IPS-15b (cell line): ENCODE measurements around the gene PEX5.
"Not testable (repeated sequence)": the region's sequence is repeated elsewhere in the genome, so short reads cannot be mapped to it uniquely, and the experiment has no call there.

ENCODE experiments used
- H3K27me3 ChIP-seq: one replicate; pipeline ENCODE4 v1.6.1; 2013; ENCODE audit warnings: low read length; ENCODE audit not compliant: control insufficient read depth, insufficient read depth
- H3K36me3 ChIP-seq: one replicate; pipeline ENCODE4 v1.6.1; 2013; ENCODE audit warnings: low read length; ENCODE audit not compliant: control insufficient read depth, insufficient read depth
- H3K4me1 ChIP-seq: one replicate; pipeline ENCODE4 v1.6.1; 2013; ENCODE audit warnings: mild to moderate bottlenecking, low read length; ENCODE audit not compliant: control insufficient read depth, insufficient read depth
- H3K4me3 ChIP-seq: one replicate; pipeline ENCODE4 v1.5.1; 2013; ENCODE audit warnings: low read depth, low read length
- H3K9ac ChIP-seq: one replicate; pipeline ENCODE4 v1.6.1; 2013; ENCODE audit warnings: low read depth, mild to moderate bottlenecking, low read length
- H3K9me3 ChIP-seq: one replicate; pipeline ENCODE4 v1.6.1; 2013; ENCODE audit warnings: mild to moderate bottlenecking, low read length; ENCODE audit not compliant: control insufficient read depth, insufficient read depth

PEX5 gene

DNA sequence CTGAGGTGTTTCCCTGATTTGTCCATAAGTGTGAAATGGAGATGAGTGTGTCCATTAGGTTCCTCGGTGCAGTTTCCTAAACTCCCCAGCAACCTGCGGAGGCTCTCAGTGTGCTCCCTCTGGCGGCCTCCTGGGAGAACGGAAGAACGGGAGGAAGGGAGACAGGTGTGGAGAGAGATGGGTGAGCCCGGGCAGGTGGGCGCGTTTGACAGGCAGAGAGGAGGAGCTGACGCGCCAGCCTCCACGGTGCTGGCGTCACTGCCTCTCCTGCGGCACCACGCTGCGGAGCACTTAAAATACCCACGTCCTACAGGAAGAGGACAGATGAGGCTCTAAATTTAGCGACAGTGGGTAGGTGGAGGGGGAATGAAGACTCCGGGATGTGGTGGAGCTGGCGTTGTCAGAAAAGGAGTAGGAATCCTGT is 26.8 kb upstream of the PEX5 start:
- no peak overlapping the region for H3K9ac ChIP-seq
- H3K4me1 ChIP-seq = no peaks in the 10 kb centered on the region
- H3K9me3 ChIP-seq = peaks cover 12% of the 10 kb centered on the region
- no peaks in the 10 kb centered on the region for H3K36me3 ChIP-seq
- peak overlapping the region; percentile 48 for H3K4me3 ChIP-seq
- peaks cover 18% of the 10 kb centered on the region for H3K27me3 ChIP-seq

DNA sequence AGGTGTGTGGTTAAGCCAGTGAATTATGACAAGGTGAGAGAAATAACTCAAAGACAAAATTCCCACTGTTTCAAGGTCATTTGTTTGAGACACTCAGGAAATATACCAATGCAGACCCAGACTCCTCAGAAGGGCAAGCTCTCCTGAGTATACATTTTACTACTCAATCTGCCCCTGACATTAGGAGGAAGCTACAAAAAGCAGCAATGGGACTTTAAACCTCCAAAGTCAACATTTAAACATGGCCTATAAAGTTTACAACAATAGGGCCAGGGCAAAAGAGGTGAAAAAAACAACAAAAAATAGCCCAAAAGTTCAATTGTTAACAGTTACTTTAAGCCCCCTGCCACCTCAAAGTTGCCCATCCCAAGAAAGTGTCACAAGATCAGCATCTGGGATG is 19.5 kb upstream of the PEX5 start:
- H3K9ac ChIP-seq = no peak overlapping the region
- no peaks in the 10 kb centered on the region for H3K27me3 ChIP-seq
- no peak overlapping the region for H3K4me3 ChIP-seq
- H3K9me3 ChIP-seq = peaks cover 34% of the 10 kb centered on the region
- no peaks in the 10 kb centered on the region for H3K4me1 ChIP-seq
- no peaks in the 10 kb centered on the region for H3K36me3 ChIP-seq

GRCh38 chr12:7171854-7172253 is 17.6 kb upstream of the PEX5 start:
- no peak overlapping the region for H3K9ac ChIP-seq
- H3K4me3 ChIP-seq = no peak overlapping the region
- H3K36me3 ChIP-seq = no peaks in the 10 kb centered on the region
- H3K27me3 ChIP-seq = no peaks in the 10 kb centered on the region
- peaks cover 26% of the 10 kb centered on the region for H3K9me3 ChIP-seq
- H3K4me1 ChIP-seq = no peaks in the 10 kb centered on the region

- no peaks in the 10 kb centered on the region for H3K36me3 ChIP-seq
- no peak overlapping the region for H3K9ac ChIP-seq
- no peaks in the 10 kb centered on the region for H3K27me3 ChIP-seq
- no peak overlapping the region for H3K4me3 ChIP-seq
- H3K9me3 ChIP-seq = peaks cover 5% of the 10 kb centered on the region
- H3K4me1 ChIP-seq = no peaks in the 10 kb centered on the region
Measured at GRCh38 chr12:7175493-7175892, 14.0 kb upstream of the PEX5 start.

GRCh38 chr12:7176595-7176994 is 12.9 kb upstream of the PEX5 start:
- Histone ChIP-seq H3K4me3 (no peak overlapping the region), H3K27me3 (no peaks in the 10 kb centered on the region), H3K4me1 (no peaks in the 10 kb centered on the region), H3K9ac (no peak overlapping the region), H3K36me3 (no peaks in the 10 kb centered on the region), H3K9me3 (peaks cover 3% of the 10 kb centered on the region)

DNA sequence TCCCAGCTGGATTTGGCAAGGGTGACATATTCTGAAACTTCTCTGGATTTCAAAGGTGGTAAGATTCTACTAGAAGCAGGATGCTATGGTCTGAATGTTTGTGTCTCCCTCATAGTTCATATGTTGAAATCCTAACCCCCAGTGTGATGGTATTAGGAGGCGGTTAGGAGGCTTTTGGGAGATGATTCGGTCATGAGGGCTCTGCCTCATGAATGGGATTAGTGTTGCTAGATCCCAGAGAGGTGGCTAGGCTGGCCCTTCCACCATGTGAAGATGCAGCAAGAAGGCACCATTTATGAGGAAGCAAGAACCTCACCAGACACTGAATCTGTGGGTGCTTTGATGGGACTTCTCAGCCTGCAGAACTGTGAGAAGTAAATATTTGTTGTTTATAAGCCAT is 11.0 kb upstream of the PEX5 start:
- Histone ChIP-seq H3K9ac (no peak overlapping the region), H3K9me3 (no peaks in the 10 kb centered on the region), H3K4me3 (no peak overlapping the region), H3K4me1 (no peaks in the 10 kb centered on the region), H3K27me3 (no peaks in the 10 kb centered on the region), H3K36me3 (no peaks in the 10 kb centered on the region)

- Histone ChIP-seq H3K9ac (no peak overlapping the region), H3K36me3 (no peaks in the 10 kb centered on the region), H3K9me3 (no peaks in the 10 kb centered on the region), H3K27me3 (no peaks in the 10 kb centered on the region), H3K4me1 (no peaks in the 10 kb centered on the region), H3K4me3 (no peak overlapping the region)
Measured at GRCh38 chr12:7180685-7181084, 8.8 kb upstream of the PEX5 start.

DNA sequence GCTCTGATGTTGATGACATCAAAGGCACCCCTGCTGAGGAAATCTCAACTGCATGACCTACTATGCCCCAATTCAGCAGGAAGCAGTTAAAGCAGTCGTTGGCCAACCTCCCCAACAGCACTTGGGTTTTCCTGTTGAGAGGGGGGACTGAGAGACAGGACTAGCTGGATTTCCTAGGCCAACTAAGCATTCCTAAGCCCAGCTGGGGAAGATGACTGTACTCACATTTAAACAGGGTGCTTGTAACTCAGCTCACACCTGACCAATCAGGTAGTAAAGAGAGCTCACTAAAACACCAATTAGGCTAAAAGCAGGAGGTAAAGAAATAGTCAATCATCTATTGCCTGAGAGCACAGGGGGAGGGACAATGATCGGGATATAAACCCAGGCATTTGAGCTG is 3.4 kb upstream of the PEX5 start:
- not testable (repeated sequence) for H3K9me3 ChIP-seq, H3K4me3 ChIP-seq, H3K36me3 ChIP-seq, H3K4me1 ChIP-seq, H3K27me3 ChIP-seq, H3K9ac ChIP-seq

DNA sequence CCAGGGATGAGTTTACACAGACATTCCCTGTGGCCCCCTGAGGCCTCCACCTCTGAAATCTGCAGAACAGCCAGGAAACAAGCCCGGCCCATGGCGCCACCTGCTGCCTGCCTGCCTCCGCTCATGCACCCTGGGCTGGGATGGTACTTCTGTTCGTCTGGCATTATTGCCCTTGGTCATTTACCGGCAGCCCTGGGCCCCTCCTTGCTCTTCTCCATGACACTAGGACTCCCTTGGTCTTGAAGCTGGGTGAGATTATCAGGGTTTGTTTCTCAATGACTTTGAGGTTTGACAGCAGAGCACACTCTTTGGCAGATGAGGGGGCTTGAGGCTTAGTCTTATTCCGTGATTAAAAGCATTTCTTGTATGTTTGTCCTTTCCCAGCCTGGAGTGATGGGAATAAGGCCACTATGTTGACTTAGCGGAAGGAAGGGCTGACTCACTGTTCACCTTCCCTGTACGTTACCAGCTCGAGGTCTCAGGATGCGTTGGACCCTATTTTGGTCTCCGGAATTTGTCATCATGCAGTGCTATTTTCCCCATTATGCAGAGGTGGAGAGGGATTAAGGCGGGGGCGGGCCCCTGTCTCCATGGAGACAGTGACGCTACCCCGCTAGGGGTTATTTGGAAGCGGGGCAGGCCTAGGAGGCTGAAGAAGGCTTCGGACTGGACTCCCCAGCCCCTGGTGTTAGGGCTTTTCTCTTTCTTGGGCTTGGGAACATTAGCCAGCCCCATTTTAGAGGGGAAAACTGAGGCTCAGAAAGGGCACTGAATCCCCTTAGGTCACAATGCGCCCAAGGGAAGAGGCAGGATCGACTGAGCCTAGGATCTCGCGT is 706 bp upstream of the PEX5 start:
- Histone ChIP-seq H3K9ac (no peak overlapping the region), H3K4me3 (peak overlapping the region; percentile 98), H3K4me1 (peaks cover 2% of the 10 kb centered on the region), H3K27me3 (no peaks in the 10 kb centered on the region), H3K9me3 (no peaks in the 10 kb centered on the region), H3K36me3 (peaks cover 6% of the 10 kb centered on the region)

DNA sequence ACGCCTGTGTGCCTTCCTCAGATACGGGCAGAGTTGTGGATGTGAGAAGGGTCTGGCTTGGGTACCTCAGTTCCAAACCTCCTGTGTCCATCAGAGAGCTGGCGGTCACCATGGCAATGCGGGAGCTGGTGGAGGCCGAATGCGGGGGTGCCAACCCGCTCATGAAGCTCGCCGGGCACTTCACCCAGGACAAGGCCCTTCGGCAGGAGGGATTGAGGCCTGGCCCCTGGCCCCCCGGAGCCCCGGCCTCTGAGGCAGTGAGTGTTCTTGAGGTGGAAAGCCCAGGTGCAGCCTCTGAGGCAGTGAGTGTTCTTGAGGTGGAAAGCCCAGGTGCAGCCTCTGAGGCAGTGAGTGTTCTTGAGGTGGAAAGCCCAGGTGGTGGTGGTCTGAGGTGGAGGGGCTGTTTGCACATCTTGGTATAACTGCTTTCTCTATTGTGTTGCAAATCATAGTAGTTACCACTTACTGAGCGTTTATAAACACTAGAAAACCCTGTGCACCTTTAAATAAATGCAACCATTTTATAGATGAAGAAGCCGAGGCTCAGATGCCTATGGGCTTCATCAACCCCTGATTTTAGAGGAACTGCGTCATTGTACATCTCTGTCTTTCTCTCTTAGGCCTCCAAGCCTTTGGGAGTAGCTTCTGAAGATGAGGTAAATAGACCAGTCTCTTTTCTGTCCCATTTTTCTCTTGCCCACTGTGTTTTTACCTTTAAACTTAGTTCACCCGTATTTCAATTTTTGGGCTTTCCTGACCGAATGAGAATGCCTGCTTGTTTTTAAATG is 976 bp downstream of the PEX5 start:
- Histone ChIP-seq H3K9me3 (no peaks in the 10 kb centered on the region), H3K4me3 (peak overlapping the region; percentile 91), H3K27me3 (no peaks in the 10 kb centered on the region), H3K4me1 (peaks cover 2% of the 10 kb centered on the region), H3K9ac (peak overlapping the region; percentile 85), H3K36me3 (peaks cover 6% of the 10 kb centered on the region)

- no peak overlapping the region for H3K4me3 ChIP-seq
- H3K9ac ChIP-seq = no peak overlapping the region
- no peaks in the 10 kb centered on the region for H3K27me3 ChIP-seq
- H3K36me3 ChIP-seq = peaks cover 6% of the 10 kb centered on the region
- H3K4me1 ChIP-seq = no peaks in the 10 kb centered on the region
- H3K9me3 ChIP-seq = no peaks in the 10 kb centered on the region
Measured at GRCh38 chr12:7193674-7194073, 4.2 kb downstream of the PEX5 start.

- no peaks in the 10 kb centered on the region for H3K9me3 ChIP-seq
- no peak overlapping the region for H3K4me3 ChIP-seq
- H3K36me3 ChIP-seq = peaks cover 17% of the 10 kb centered on the region
- no peaks in the 10 kb centered on the region for H3K4me1 ChIP-seq
- H3K27me3 ChIP-seq = no peaks in the 10 kb centered on the region
- H3K9ac ChIP-seq = no peak overlapping the region
Measured at GRCh38 chr12:7197841-7198240, 8.4 kb downstream of the PEX5 start.
